Measurements from ENCODE around the gene LRRK2.

DNA sequence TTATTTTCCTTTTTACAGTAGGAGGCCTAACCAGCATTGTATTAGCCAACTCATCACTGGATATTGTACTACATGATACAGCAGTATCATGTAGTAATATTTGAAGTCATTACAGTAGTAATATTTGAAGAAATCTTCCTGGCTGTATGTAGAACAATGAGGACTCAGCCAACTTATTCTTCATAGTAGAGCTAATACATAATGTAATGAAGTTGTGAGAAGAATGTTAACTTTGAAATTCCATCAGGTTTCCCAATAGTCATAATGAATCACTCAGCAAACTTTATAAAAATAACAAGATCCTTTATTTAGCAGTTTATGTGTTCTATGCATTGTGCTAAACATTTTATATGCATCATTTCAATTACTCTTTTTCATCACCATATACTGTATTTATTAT lies 61.8 kb downstream of the LRRK2 start:
- TF ChIP-seq, protein P1, sequence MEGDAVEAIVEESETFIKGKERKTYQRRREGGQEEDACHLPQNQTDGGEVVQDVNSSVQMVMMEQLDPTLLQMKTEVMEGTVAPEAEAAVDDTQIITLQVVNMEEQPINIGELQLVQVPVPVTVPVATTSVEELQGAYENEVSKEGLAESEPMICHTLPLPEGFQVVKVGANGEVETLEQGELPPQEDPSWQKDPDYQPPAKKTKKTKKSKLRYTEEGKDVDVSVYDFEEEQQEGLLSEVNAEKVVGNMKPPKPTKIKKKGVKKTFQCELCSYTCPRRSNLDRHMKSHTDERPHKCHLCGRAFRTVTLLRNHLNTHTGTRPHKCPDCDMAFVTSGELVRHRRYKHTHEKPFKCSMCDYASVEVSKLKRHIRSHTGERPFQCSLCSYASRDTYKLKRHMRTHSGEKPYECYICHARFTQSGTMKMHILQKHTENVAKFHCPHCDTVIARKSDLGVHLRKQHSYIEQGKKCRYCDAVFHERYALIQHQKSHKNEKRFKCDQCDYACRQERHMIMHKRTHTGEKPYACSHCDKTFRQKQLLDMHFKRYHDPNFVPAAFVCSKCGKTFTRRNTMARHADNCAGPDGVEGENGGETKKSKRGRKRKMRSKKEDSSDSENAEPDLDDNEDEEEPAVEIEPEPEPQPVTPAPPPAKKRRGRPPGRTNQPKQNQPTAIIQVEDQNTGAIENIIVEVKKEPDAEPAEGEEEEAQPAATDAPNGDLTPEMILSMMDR (conservative IDR thresholded peaks at IDR 0.05; ENCODE audit: low read depth, low read length): no peak
- TF ChIP-seq EZH2 (IDR thresholded peaks at IDR 0.05; ENCODE audit: low read length, unreplicated experiment): no peak
- no peak for TF ChIP-seq EZH2phosphoT487 (IDR thresholded peaks at IDR 0.05; ENCODE audit: borderline replicate concordance, low read length)
